Measurements from ENCODE around the gene GNG7.

GRCh38 chr19:2588081-2588777, 114.3 kb downstream of the GNG7 start:
- no peak for TF ChIP-seq CTCF (conservative IDR thresholded peaks at IDR 0.05 in 1 of 2, IDR thresholded peaks at IDR 0.05 in 1 of 2; ENCODE audit: extremely low read depth in 1 of 2, insufficient read depth in 1 of 2, low read depth in 1 of 2, low read length in 2 of 2)
- no peak for TF ChIP-seq EZH2 (IDR thresholded peaks at IDR 0.05; ENCODE audit: borderline replicate concordance, low read length)

Measured in mammary epithelial cell (primary cell).